Stimulated activated CD4-positive, alpha-beta T cell treated with anti-CD3 and anti-CD28 coated beads, Interleukin-1b, Interleukin-23, amount 100 ng/mL, for 4 hours (primary cell): ENCODE results near the gene KCNJ10.

Experiments
- DNase-seq, 2 donors: peaks; one replicate each; pipeline ENCODE4 v3.0.0-alpha.2; 2020; ENCODE audit warnings: low read depth in 2 of 2

Gene KCNJ10

GRCh38 chr1:159991513-159991912 lies 78.4 kb downstream of the KCNJ10 start:
- no peak for DNase-seq

GRCh38 chr1:159990005-159990404 lies 80.0 kb downstream of the KCNJ10 start:
- no peak for DNase-seq

DNA sequence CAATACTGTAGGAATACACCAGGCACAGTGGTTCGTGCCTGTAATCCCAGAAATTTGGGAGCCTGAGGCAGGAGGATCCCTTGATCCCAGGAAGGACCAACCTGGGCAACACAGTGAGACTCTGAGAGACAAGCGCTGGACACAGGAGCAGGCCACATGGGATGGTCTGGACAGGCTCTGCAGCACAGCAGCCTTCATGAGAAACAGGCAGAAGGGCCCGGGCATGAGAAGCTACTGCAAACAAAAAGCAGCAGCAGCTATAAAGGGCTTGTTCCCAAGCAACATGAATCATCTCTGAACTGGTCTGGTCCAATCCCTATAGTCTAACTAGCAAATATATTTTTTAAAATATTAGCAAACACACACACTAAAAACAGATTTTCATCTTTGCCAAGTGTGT lies 80.4 kb downstream of the KCNJ10 start:
- no peak for DNase-seq

- no peak for DNase-seq
Measured at GRCh38 chr1:159988006-159988405, 82.0 kb downstream of the KCNJ10 start.

- DNase-seq = no peak
Measured at GRCh38 chr1:159987186-159987585, 82.8 kb downstream of the KCNJ10 start.

DNA sequence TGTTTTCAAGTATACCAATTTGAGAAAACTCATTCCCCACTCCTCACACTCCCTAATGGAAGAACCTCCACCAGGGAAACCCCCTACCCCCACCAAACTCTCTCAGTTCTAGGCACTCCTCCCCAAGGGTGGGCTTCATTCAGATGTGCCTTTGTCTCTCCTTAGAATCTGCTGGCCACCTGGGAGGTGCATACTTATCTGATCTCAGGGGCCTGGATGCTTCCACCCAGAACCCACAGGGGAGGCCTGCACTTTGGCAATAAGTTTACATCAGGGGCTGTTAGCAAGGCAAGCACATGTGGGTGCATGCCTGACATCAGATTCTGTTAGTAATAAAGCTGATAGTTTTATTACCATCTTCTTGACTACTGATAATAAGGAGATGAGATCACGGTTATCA lies 83.4 kb downstream of the KCNJ10 start:
- DNase-seq = no peak

DNA sequence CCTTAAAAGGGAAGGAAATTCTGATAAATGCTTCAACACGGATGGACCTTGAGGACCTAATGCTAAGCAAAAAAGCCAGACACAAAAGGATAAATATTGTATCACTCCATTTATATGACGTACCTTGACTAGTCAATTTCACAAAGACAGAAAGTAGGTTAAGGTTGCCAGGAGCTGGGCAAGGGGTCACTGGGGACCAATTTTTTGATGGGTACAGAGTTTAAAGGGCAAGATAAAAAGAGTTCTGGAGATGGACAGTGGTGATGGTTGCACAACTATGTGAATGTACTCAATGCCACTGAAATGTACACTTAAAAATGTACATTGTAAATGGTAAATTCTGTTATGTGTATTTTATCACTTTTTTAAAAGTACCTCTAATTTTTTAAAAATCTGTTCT lies 83.9 kb downstream of the KCNJ10 start:
- no peak for DNase-seq

DNA sequence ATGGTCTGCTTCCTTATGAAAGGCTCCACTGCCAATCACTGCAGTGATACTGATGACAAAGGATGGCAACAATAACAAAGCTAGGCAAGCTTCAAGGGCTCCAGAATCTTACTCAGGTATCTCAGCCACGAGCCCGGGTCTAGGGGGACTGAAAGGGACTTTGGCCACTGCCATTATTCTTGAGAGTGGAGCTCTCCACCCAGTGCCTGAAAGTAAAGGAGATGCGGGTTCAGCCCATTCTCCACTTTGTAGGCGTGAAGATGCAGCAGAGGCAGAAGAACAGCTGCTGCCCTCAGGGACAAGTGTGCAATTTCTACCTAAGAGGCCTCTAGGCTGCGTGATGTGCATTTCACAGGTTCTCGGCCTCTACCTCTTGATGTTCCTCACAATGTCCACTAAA lies 84.5 kb downstream of the KCNJ10 start:
- DNase-seq = no peak

DNA sequence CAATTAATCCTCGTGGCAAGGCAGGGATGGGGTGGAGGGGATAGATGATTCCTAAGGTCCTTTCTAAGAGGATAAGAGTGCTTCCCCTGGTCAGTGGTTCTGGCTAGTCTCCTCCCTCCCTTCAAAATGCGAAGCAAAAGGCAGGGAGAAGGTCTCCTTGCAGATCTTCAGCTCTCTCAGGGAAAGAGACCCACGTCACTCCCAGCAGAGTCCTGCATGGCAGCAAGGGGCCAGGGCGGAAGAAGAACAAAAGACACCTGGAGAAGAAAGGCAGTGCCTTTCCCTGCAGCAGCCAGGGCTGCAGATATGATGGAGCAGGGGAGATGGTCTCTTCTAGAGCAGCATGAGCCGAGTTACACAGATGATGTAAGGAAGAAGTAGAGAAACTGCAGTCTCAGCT lies 86.3 kb downstream of the KCNJ10 start:
- no peak for DNase-seq

GRCh38 chr1:159982280-159982679 lies 87.7 kb downstream of the KCNJ10 start:
- no peak for DNase-seq

GRCh38 chr1:159981351-159982055 lies 88.5 kb downstream of the KCNJ10 start:
- DNase-seq = no peak

DNA sequence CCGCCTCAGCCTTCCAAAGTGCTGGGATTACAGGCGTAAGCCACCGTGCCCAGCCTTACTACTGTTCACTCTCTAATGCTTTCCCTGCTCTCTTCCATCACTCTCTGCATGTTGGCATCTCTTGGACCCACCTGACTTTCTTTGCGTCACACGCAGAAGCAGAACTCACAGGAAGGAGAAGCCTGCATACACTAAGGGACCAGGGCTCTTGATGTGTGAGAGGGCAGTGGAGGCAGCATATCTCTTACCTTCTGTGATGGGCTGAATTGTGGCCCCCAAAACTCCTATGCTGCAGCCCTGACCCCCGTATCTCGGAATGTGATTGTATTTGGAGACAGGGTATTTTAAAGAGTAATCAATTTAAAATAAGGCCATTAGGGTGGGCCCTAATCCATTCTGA lies 89.2 kb downstream of the KCNJ10 start:
- DNase-seq = no peak

DNA sequence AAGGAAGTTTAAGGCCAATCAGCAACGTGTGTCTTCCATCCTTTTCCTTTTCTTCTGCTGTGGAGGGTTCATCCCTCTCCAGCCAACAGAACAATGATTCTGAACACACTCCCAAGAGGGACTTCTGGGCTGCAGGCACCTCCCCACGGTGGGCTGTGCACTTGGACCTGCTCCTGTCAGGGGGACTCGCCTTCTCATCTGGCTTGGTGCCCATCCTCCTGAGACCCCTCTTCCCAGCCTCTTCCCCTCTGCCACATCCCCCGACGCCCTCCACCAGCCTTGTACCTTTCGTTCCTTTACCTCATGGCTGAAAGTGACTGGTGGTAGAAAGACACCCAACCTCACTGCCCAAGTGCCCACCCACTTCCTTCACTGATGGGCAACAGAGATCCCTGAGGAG lies 89.9 kb downstream of the KCNJ10 start:
- no peak for DNase-seq

- no peak for DNase-seq
Measured at GRCh38 chr1:159979257-159979656, 90.7 kb downstream of the KCNJ10 start.

DNA sequence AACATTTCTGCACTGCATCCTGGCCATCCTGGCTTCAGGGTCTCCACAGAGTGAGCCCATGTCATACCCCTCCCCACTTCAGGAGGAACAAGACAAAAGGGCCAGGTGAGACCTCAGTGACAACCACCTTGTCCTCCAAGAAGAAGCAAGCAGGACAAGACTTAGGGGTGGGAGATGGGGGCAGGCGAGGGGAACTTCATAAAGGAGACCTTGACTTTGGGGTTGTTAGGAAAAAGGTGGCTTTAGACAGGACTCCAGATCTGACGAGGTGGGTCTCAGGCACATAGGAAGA lies 91.9 kb downstream of the KCNJ10 start:
- no peak for DNase-seq

- no peak for DNase-seq
Measured at GRCh38 chr1:159977364-159978106, 92.4 kb downstream of the KCNJ10 start.

DNA sequence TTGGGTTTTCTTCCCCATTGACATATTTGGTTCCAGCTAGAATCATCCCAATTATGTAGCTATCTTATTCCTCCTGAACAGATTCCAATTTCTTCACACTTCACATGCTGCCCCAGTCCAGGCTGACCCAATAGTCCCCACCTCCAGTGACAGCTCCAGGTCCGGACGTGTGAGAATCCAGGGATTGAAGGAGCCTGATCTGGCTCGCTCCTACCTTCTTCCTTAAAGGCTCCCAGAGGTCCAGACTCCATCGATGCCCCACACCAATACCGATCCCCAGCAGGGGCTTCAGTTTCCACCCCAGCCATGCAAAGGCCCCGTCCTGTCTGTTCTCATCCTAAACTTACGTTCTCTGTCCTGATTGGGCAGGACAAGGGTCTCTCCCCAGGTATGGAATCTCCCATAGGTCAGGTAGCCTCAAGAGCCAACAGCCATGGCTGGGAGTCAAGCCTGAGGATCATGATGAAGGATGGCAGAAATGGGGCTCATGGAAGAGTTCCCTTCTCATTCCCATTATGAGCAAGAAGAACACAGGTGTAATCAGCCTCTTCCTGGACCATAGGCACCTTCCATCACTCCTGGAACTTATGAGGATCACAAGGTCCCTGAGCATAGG lies 95.5 kb downstream of the KCNJ10 start:
- DNase-seq = no peak

GRCh38 chr1:159973350-159973940 lies 96.5 kb downstream of the KCNJ10 start:
- DNase-seq = no peak

DNA sequence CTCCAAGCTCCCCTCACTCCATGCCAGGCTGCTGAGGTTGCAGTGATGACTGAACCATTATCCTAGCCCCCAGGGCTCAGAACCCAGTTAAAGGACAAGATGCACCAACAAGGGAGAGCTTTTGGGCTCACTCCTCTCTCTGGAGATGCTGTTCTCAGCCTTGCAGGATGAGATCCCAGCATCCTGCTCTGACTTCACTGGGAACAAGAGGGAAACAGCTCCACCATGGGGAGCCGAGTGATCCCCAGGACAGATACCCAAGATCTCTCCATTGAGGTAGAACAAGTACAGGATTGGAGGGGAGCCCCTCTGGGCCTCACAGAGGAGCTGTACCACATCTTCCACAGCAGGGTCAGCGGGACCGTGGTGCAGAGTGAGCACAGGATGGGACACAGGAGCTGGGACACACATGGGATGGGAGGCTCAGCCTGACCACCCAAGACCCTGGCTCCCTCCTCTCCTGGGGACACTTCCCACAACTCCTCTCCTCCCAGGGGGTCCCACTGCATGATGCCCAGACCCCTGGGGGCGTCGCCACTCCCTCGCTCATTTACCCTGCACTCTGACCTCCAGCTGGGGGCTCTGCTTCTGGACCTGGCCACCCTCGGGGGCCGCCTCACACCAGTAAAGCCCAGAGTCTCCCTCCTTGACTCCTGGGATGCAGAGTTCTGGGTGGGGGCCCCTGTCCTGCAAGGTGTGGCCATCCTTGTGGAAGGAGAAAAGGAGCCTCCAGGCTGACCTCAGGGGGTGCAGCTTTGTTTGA lies 97.3 kb downstream of the KCNJ10 start:
- DNase-seq = no peak

GRCh38 chr1:159970932-159971342 lies 99.0 kb downstream of the KCNJ10 start:
- no peak for DNase-seq

DNA sequence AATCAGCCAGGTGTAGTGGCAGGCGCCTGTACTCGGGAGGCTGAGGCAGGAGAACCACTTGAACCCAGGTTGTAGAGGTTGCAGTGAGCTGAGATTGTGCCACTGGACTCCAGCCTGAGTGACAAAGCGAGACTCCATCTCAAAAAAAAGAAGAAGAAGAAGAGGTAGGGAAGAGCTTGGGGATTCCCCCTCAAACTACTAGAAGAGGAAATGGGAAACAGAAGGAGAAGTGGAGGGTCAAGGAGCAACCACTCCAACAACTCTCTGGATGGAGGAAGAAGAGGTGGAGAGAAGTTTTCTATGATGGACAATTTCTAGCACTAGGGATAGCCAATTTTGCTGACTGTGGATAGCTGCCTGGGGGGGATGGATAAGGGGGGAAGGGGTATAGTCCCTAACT lies 101.1 kb downstream of the KCNJ10 start:
- no peak for DNase-seq

DNA sequence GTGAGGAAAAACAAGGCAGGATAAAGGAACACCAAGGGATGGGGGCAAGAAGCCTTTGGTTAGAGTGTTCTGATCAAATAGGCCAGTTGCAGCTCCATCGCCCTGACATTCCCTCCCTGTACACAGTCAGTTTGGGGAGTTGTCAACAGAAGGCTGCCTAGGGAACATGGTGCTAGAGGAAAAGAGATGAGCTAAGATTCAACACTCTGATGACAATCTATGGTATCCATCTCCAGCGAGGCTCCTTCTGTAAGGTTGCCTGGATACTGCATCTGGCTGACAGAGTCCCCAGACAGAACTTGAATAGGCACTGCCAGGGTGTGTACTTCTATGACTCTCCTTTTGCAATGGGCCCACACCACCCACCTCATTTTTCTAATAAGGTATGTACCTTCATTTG lies 104.7 kb downstream of the KCNJ10 start:
- no peak for DNase-seq
